Activated T-cell treated with anti-CD3 and anti-CD28 coated beads, Interleukin-2, amount 50 U/mL, for 72 hours (primary cell): ENCODE measurements around the gene ADGRB3. TPM values are rescaled to one million over a fixed set of nuclear protein-coding genes. Genes with fewer than 3 reads are reported as not detected.
"Not testable (repeated sequence)": the region's sequence is repeated elsewhere in the genome, so short reads cannot be mapped to it uniquely, and the experiment has no call there.

Experiments
- ATAC-seq, 2 donors: fragments of 150-1000 bp; cut with Tn5 transposase; replicated peaks in 1 of 2; 2 replicates each; pipeline ENCODE4 v1.10.0; 2021; ENCODE audit warnings: moderate library complexity in 2 of 2, mild to moderate bottlenecking in 1 of 2
- DNase-seq, 2 donors: peaks; one replicate each; pipeline ENCODE4 v3.0.0; 2021 to 2022; ENCODE audit warnings: mixed read lengths in 1 of 2
- H3K27ac Mint-ChIP-seq: one replicate; pipeline ENCODE4 v1.8.0; 2022; ENCODE audit warnings: mild to moderate bottlenecking, moderate library complexity, mixed read lengths
- H3K27me3 Mint-ChIP-seq: one replicate; pipeline ENCODE4 v1.8.0; 2022; ENCODE audit warnings: low read depth, mixed read lengths
- H3K36me3 Mint-ChIP-seq, 2 donors: one replicate each; pipeline ENCODE4 v1.8.0; 2022; ENCODE audit warnings: mixed read lengths in 2 of 2, mild to moderate bottlenecking in 1 of 2; ENCODE audit not compliant: insufficient read depth in 2 of 2
- H3K4me1 Mint-ChIP-seq: one replicate; pipeline ENCODE4 v1.8.0; 2022; ENCODE audit warnings: low read depth, mixed read lengths
- H3K4me3 Mint-ChIP-seq, 2 donors: one replicate each; pipeline ENCODE4 v1.8.0; 2022; ENCODE audit warnings: mild to moderate bottlenecking in 2 of 2, mixed read lengths in 2 of 2, moderate library complexity in 2 of 2
- H3K9me3 Mint-ChIP-seq, 2 donors: one replicate each; pipeline ENCODE4 v1.8.0; 2022; ENCODE audit warnings: mixed read lengths in 2 of 2
- total RNA-seq, 2 donors: library from RNA; stranded (reverse); gene quantifications; one replicate each; pipeline ENCODE4 v1.2.3, GENCODE V29; 2022

The ADGRB3 gene
- total RNA-seq, 2 donors from 2014 or later: not detected

DNA sequence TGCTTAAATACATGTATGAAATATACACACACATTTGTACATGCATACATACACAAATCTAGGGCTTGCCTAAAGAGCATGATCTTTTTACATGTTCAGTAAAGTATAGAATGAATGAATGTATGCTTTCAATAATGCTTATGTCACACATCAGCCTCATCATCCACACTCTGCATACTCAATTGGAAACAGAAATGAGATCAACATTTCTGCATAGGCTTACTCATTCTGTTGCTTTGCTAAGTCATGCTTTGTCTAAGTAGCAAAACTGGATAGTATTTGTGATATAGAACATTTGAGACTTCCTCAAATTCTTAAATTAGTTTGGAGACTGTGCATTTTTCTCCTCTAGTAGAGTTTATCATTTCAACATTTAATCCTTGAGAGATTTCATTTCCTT lies 343.3 kb downstream of the ADGRB3 start:
- no peak overlapping the region for H3K4me3 Mint-ChIP-seq
- peak in 1 of 2 donors; percentile 68 for ATAC-seq
- H3K27me3 Mint-ChIP-seq: no peaks in the 10 kb centered on the region
- no peak overlapping the region for H3K27ac Mint-ChIP-seq
- no peaks in the 10 kb centered on the region for H3K36me3 Mint-ChIP-seq
- no peaks in the 10 kb centered on the region for H3K9me3 Mint-ChIP-seq
- DNase-seq: no peak
- H3K4me1 Mint-ChIP-seq: no peaks in the 10 kb centered on the region

DNA sequence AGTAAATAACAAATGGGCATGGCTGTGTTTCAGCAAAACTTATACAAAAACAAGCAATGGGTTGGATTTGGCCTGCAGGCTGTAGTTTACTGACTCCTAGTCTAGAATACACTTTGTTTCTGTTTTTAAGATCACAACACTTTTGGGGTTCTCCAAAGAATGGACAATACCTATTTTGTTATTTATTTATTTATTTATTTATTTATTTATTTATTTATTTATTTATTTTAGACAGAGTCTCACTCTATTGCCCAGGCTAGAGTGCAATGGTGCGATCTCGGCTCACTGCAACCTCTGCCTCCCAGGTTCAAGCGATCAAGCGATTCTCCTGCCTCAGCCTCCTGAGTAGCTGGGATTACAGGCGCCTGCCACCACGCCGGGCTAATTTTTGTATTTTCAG lies 346.6 kb downstream of the ADGRB3 start:
- H3K36me3 Mint-ChIP-seq, H3K27me3 Mint-ChIP-seq, H3K4me3 Mint-ChIP-seq, H3K9me3 Mint-ChIP-seq, H3K27ac Mint-ChIP-seq, H3K4me1 Mint-ChIP-seq, ATAC-seq, DNase-seq: not testable (repeated sequence)

DNA sequence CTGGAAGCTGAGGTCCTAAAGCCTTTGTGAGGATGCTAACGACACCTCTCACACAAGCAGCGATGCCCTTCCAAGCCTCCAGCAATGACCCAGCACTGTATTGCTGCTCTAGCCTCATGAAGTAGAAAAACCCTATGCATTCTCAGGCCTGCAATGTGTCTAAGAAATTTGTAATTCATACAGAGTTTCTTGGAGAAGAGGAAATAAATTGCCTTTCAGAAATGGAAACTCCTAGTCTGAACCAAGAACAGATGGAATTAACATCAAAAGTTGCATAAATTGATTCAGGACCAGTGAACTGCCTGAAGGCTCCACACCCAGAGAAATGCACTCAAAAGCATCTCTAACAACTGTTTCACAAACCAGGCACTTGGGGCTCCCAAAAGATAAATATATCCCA lies 353.6 kb downstream of the ADGRB3 start:
- ATAC-seq: no peak
- Mint-ChIP-seq H3K36me3 (no peaks in the 10 kb centered on the region), H3K27me3 (no peaks in the 10 kb centered on the region), H3K27ac (no peak overlapping the region), H3K4me1 (no peaks in the 10 kb centered on the region), H3K4me3 (no peak overlapping the region), H3K9me3 (no peaks in the 10 kb centered on the region)
- no peak for DNase-seq

DNA sequence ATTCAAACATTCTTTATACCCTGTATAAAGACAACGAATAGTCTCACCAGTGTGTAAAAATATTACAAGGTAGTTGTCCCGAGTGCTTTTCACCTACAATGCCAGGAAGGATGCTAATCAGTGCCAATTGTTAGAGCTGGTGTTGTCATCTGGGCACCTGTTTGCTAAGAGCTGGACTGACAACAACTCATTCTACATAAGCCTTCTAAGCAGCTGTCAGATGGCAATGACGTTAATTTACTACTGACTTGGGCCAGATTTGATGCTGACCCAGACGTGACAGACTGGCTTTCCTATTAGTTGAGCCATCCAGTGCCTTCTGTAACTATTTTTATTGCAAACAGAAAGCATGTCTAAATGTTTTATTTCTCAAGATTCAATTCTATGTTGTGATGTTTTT lies 355.2 kb downstream of the ADGRB3 start:
- Mint-ChIP-seq H3K36me3 (no peaks in the 10 kb centered on the region), H3K27me3 (no peaks in the 10 kb centered on the region), H3K4me1 (no peaks in the 10 kb centered on the region), H3K4me3 (no peak overlapping the region), H3K9me3 (no peaks in the 10 kb centered on the region), H3K27ac (no peak overlapping the region)
- ATAC-seq (no peak), DNase-seq (no peak)

DNA sequence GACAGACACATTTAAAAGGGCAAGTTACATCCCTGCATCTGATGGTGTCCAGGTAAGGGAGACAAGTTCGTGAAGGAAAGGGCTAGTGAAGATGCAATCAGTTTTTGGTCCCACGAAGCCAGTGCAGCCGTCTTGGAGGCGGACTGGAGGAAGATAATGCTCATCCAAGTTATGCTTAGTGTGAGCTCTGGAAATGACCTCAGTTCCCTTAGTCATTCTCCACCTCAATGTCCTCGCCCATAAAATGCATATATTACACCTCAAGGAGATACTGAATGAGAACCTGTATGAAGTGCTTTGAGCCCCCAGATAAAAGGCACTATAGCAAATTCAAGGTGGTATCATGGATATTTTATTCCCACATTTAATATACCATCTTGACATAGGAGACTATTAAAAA lies 358.8 kb downstream of the ADGRB3 start:
- no peaks in the 10 kb centered on the region for H3K4me1 Mint-ChIP-seq
- ATAC-seq (no peak), DNase-seq (no peak)
- no peaks in the 10 kb centered on the region for H3K36me3 Mint-ChIP-seq
- no peak overlapping the region for H3K4me3 Mint-ChIP-seq
- H3K27me3 Mint-ChIP-seq: no peaks in the 10 kb centered on the region
- H3K27ac Mint-ChIP-seq: no peak overlapping the region
- H3K9me3 Mint-ChIP-seq: peaks cover 0 to 2% of the 10 kb centered on the region in 2 donors

DNA sequence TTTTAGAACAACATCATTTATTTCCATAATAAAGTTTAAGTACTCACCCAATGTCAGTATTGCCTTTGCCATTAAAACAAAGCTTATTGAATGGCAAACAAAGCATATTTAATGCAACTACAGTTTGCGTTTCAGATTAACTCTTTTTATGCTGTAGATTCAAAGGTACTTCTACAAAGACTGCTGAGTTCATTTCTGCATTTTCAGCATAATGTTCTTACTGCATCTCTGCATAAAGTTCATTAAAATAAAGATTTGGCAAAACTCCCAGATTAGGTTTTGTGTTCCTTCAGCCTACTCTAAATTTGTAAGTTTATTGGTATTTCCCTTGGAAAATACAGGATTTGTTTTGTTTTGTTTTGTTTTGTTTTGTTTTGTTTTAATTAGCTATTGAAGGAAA lies 359.4 kb downstream of the ADGRB3 start:
- DNase-seq: no peak
- H3K36me3 Mint-ChIP-seq: no peaks in the 10 kb centered on the region
- H3K4me1 Mint-ChIP-seq: no peaks in the 10 kb centered on the region
- peaks cover 0 to 2% of the 10 kb centered on the region in 2 donors for H3K9me3 Mint-ChIP-seq
- H3K27me3 Mint-ChIP-seq: no peaks in the 10 kb centered on the region
- no peak overlapping the region for H3K4me3 Mint-ChIP-seq
- no peak overlapping the region for H3K27ac Mint-ChIP-seq
- ATAC-seq: no peak

DNA sequence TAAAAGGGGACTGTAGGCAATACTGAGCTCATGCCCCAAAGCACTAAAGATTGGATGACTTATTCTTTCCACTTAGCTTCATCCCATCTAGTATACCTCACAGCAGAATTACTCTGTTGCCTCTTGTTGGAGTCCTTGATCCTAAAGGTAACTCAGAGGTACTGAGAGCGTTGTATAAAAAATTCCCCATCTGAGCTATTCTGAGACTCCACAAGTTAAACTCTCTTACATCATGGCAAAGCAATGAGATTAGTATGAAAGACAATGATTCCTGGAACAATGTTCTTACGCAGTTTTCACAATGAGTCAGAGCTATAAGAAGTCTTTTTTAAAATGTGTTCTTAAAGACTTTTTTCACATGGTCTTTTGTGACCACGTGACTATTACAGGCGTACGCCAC lies 370.1 kb downstream of the ADGRB3 start:
- H3K4me1 Mint-ChIP-seq: no peaks in the 10 kb centered on the region
- no peak overlapping the region for H3K27ac Mint-ChIP-seq
- peaks cover 5% of the 10 kb centered on the region in 2 donors for H3K9me3 Mint-ChIP-seq
- no peak overlapping the region for H3K4me3 Mint-ChIP-seq
- ATAC-seq: peak; percentile 59 to 93
- no peaks in the 10 kb centered on the region for H3K27me3 Mint-ChIP-seq
- H3K36me3 Mint-ChIP-seq: peaks cover 0 to 1% of the 10 kb centered on the region in 2 donors
- DNase-seq: no peak

DNA sequence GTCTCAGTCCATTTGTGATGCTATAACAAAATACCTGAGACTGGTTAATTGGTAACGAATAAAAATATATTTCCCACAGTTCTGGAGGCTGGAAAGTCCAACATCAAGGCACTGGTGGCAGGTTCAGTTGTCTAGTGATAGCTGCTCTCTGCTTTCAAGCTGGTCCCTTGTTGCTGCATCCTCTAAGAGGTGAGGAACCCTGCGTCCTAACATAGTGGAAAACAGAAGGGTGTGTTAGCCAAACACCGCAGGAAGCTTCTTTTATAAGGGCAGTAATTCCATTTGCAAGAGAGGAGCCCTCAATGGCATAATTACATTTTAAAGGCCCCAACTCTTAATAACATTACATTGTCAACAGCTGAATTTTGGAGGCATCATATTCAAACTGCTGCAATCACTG lies 372.7 kb downstream of the ADGRB3 start:
- Mint-ChIP-seq H3K27me3 (no peaks in the 10 kb centered on the region), H3K4me3 (no peak overlapping the region), H3K36me3 (peaks cover 0 to 1% of the 10 kb centered on the region in 2 donors), H3K27ac (no peak overlapping the region), H3K9me3 (peaks cover 3 to 5% of the 10 kb centered on the region in 2 donors), H3K4me1 (no peaks in the 10 kb centered on the region)
- ATAC-seq: no peak
- no peak for DNase-seq

DNA sequence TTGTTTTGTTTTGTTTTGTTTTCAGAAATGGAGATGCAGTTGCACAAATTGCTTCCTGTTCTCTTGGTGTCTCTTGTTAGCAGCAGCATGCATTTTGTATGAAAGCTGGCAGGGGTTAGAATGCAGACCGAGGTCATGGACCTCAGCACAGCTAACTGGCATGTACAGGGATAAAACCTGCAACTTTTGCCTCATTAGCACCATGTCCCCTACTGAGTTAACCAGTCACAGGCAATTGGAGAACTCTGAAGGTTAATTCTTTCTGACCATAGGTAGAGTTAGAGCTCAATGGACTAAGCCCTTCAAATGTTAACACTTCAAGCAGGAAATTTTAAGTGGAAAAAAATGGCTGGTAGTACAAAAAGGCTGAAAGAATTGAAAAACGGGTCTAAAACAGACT lies 377.1 kb downstream of the ADGRB3 start:
- Mint-ChIP-seq H3K36me3 (no peaks in the 10 kb centered on the region), H3K27me3 (no peaks in the 10 kb centered on the region), H3K4me3 (no peak overlapping the region), H3K4me1 (no peaks in the 10 kb centered on the region), H3K27ac (no peak overlapping the region), H3K9me3 (peaks cover 0 to 2% of the 10 kb centered on the region in 2 donors)
- DNase-seq (no peak), ATAC-seq (no peak)

DNA sequence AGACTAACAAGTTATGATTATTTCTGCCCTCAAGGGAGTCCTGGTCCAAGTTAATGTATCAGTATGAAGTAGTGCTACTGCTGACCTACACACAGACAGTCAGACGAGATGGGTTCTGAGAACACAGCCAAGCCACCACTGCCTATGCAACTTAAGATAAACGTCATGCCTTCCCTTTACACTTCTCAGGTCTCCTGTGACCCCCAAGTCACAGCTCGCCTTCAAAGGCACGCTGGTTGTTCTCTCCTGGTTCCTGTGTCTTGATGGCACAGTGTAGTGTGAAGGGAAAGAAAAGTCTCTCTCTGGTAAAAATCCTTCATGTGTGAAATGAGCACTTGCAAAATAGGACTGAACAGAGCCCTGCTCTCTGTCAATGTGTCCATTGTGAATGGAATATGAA lies 377.8 kb downstream of the ADGRB3 start:
- no peak for ATAC-seq
- H3K27me3 Mint-ChIP-seq: no peaks in the 10 kb centered on the region

DNA sequence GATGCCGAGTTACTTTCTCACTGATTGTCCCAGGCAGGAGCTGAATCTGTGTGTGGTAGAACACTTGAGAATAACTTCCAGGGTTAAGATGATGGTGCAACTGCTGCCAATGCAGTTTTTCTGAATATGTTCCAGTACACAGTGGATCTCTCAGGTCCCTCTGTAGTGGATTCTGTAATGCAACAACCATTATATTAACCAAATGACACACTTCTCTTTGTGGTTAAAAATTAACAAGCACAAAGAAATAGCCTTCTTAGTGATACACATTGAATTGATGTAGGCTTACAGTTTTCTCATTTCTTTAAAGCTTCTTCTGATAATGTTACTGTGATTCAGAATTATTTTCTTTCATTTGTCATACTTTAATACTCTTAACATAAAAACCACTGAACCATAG lies 383.8 kb downstream of the ADGRB3 start:
- Mint-ChIP-seq H3K4me1 (no peaks in the 10 kb centered on the region), H3K9me3 (no peaks in the 10 kb centered on the region), H3K27me3 (no peaks in the 10 kb centered on the region), H3K4me3 (no peak overlapping the region), H3K27ac (no peak overlapping the region), H3K36me3 (peaks cover 0 to 2% of the 10 kb centered on the region in 2 donors)
- ATAC-seq: no peak
- no peak for DNase-seq

More for the DNA sequence above, 377.8 kb downstream of the ADGRB3 start:
- Mint-ChIP-seq H3K4me3 (no peak overlapping the region), H3K27ac (no peak overlapping the region), H3K4me1 (no peaks in the 10 kb centered on the region), H3K36me3 (no peaks in the 10 kb centered on the region), H3K9me3 (no peaks in the 10 kb centered on the region)
- no peak for DNase-seq

DNA sequence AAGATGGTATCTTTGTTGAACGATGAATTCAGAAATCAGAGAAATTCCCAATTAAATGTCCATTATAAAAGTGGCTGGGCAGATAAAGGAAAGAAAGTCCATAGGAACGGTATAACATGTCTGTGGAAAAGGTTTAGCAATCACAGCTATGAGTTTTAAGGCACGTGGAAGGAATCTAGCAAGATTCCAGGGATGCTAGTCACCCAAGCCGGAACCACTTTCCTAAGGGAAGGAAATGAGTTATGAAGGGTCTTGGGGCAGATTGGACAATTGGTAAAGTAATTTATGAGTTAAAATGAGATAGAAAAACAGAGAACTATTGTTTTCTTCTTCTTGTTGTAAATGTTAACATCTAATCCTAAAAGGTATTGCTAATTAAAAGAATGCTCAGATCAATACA lies 384.8 kb downstream of the ADGRB3 start:
- ATAC-seq (no peak), DNase-seq (no peak)
- Mint-ChIP-seq H3K9me3 (no peaks in the 10 kb centered on the region), H3K4me1 (no peaks in the 10 kb centered on the region), H3K36me3 (peaks cover 0 to 2% of the 10 kb centered on the region in 2 donors), H3K27me3 (no peaks in the 10 kb centered on the region), H3K27ac (no peak overlapping the region), H3K4me3 (no peak overlapping the region)

DNA sequence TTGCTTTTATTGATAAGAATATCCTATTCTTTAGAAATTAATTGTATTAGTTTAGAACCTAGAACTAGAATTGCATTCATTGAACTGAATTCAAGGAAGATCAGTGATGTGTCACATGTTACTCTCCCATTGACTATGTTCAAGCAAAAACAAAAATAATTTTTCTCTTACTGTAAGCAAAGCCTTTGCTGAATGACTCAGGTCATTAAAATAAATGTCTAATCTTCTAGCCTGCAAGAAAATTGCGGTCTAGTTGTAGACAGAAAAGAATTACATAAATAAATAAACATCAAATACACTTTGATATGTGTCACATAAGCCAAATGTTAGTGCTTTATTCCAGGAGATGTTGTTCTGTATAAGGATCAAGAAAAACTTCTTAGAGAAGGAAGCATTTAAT lies 387.9 kb downstream of the ADGRB3 start:
- Mint-ChIP-seq H3K4me1 (no peaks in the 10 kb centered on the region), H3K9me3 (no peaks in the 10 kb centered on the region), H3K27me3 (no peaks in the 10 kb centered on the region)

DNA sequence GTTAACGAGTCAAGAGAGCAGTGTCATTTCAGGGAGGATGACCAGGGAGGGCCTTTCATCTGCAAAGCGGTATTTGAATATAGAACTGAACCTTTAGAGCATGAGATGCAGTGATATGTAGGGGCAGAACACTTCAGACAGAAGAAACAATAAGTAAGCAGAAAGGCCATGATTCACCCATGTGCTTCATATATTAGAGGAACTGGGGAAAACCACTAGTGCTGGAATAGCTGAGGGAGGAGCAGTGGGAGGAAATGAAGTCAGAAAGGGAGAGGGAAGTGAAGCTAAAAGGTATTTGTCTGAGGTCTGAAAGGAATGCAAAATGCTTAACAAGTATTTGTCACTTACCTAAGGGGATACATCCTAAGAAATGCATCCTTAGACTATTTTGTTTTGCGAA lies 391.2 kb downstream of the ADGRB3 start:
- Mint-ChIP-seq H3K4me1 (no peaks in the 10 kb centered on the region), H3K27me3 (no peaks in the 10 kb centered on the region), H3K36me3 (peaks cover 0 to under 1% of the 10 kb centered on the region in 2 donors), H3K27ac (no peak overlapping the region), H3K4me3 (no peak overlapping the region), H3K9me3 (no peaks in the 10 kb centered on the region)
- ATAC-seq: no peak
- no peak for DNase-seq

More for the DNA sequence above, 387.9 kb downstream of the ADGRB3 start:
- DNase-seq (no peak), ATAC-seq (no peak)
- Mint-ChIP-seq H3K27ac (no peak overlapping the region), H3K4me3 (no peak overlapping the region), H3K36me3 (peaks cover 0 to 2% of the 10 kb centered on the region in 2 donors)
